ENCODE data around the gene CABYR. TPM values are rescaled to one million over a fixed set of nuclear protein-coding genes. Genes with fewer than 3 reads are reported as not detected.

The CABYR gene
- total and polyA plus RNA-seq, 2 of the 13 experiments (the other 11 are each of a cell fraction or from before 2014, with no cell fraction given): 0.71 to 0.88 TPM

- TF ChIP-seq ZNF484 (CRISPR knock-in tag; IDR thresholded peaks at IDR 0.05; ENCODE audit: borderline replicate concordance, low read depth) (no peak), EZH2 (conservative IDR thresholded peaks at IDR 0.05; ENCODE audit: low read depth, low read length) (no peak), SP4 (CRISPR knock-in tag; IDR thresholded peaks at IDR 0.05) (peak; percentile 44; the same call in 1 of the 2 replicates), ETV6 (CRISPR knock-in tag; conservative IDR thresholded peaks at IDR 0.05) (no peak), GATAD2A (CRISPR knock-in tag; IDR thresholded peaks at IDR 0.05) (peak; percentile 88), PBX2 (CRISPR knock-in tag; IDR thresholded peaks at IDR 0.05) (0 out of 2 replicates have a peak, but pooled peaks have one; percentile 32), FOXO1 (CRISPR knock-in tag; IDR thresholded peaks at IDR 0.05) (no peak; the same call in 1 of the 2 replicates), SNAPC4 (CRISPR knock-in tag; IDR thresholded peaks at IDR 0.05) (no peak), ZNF432 (CRISPR knock-in tag; IDR thresholded peaks at IDR 0.05; ENCODE audit: borderline replicate concordance) (no peak), ZFP62 (CRISPR knock-in tag; IDR thresholded peaks at IDR 0.05) (no peak), TERF1 (CRISPR knock-in tag; IDR thresholded peaks at IDR 0.05) (no peak), MTA3 (CRISPR knock-in tag; IDR thresholded peaks at IDR 0.05) (no peak), TRIM22 (IDR thresholded peaks at IDR 0.05) (no peak), ZNF598 (CRISPR knock-in tag; IDR thresholded peaks at IDR 0.05; ENCODE audit: borderline replicate concordance) (no peak; the same call in 1 of the 2 replicates), ZFAT (CRISPR knock-in tag; conservative IDR thresholded peaks at IDR 0.05) (no peak), ZFP82 (CRISPR knock-in tag; IDR thresholded peaks at IDR 0.05; ENCODE audit: borderline replicate concordance) (no peak), ZNF337 (CRISPR knock-in tag; IDR thresholded peaks at IDR 0.05; ENCODE audit: borderline replicate concordance, low read depth) (no peak), NBN (conservative IDR thresholded peaks at IDR 0.05) (no peak), PRPF4 (IDR thresholded peaks at IDR 0.05; ENCODE audit: low read depth, low read length, poor library complexity, severe bottlenecking) (no peak), RBAK (CRISPR knock-in tag; IDR thresholded peaks at IDR 0.05) (peak; percentile 41; the same call in 1 of the 2 replicates)
Observed at GRCh38 chr18:24112874-24113615, 25.8 kb upstream of the CABYR start (continued).

Measured in HepG2 (cell line).